GM18508 (cell line): Measurements from ENCODE around the gene VSTM5.
"Not testable (repeated sequence)": the region's sequence is repeated elsewhere in the genome, so short reads cannot be mapped to it uniquely, and the experiment has no call there.

Source experiments
- ATAC-seq: cut with Tn5 transposase; IDR thresholded peaks from one replicate; pipeline ENCODE4 v1.9.1; 2021; ENCODE audit warnings: moderate number of reproducible peaks; ENCODE audit not compliant: insufficient read depth, unreplicated experiment

Gene VSTM5

GRCh38 chr11:93804879-93805278 is 45.5 kb downstream of the VSTM5 start:
- ATAC-seq, result no peak

- ATAC-seq, result no peak
Observed at GRCh38 chr11:93801366-93801765, 49.1 kb downstream of the VSTM5 start.

GRCh38 chr11:93796441-93797231 is 53.8 kb downstream of the VSTM5 start:
- ATAC-seq, result no peak

GRCh38 chr11:93791493-93791892 is 58.9 kb downstream of the VSTM5 start:
- no peak for ATAC-seq

- peak; percentile 19 for ATAC-seq
Observed at GRCh38 chr11:93784935-93785360, 65.5 kb downstream of the VSTM5 start.

- peak; percentile 91 for ATAC-seq
Observed at GRCh38 chr11:93784145-93784934, 66.1 kb downstream of the VSTM5 start, which contains the start of gene MED17. MED17 (plus strand) TSS chr11:93784282; CDS start chr11:93784514, 232 bp downstream.

- ATAC-seq, result peak; percentile 36
Observed at GRCh38 chr11:93783765-93784144, 66.7 kb downstream of the VSTM5 start.

- ATAC-seq, result no peak
Observed at GRCh38 chr11:93783362-93783761, 67.1 kb downstream of the VSTM5 start.

- ATAC-seq, result no peak
Observed at GRCh38 chr11:93775289-93775688, 75.1 kb downstream of the VSTM5 start.

- not testable (repeated sequence) for ATAC-seq
Observed at GRCh38 chr11:93774560-93774959, 75.9 kb downstream of the VSTM5 start.

- ATAC-seq, result no peak
Observed at GRCh38 chr11:93773601-93774200, 76.7 kb downstream of the VSTM5 start.

- no peak for ATAC-seq
Observed at GRCh38 chr11:93773045-93773477, 77.4 kb downstream of the VSTM5 start.

GRCh38 chr11:93772123-93772522 is 78.3 kb downstream of the VSTM5 start:
- no peak for ATAC-seq

GRCh38 chr11:93770160-93770559 is 80.3 kb downstream of the VSTM5 start:
- no peak for ATAC-seq
